GM19025 (cell line): Measurements from ENCODE around the gene SBF2.

Experiments
- ATAC-seq: cut with Tn5 transposase; IDR thresholded peaks from one replicate; pipeline ENCODE4 v1.9.1; 2021; ENCODE audit warnings: mild to moderate bottlenecking, low read depth, moderate library complexity; ENCODE audit not compliant: unreplicated experiment

SBF2 gene

DNA sequence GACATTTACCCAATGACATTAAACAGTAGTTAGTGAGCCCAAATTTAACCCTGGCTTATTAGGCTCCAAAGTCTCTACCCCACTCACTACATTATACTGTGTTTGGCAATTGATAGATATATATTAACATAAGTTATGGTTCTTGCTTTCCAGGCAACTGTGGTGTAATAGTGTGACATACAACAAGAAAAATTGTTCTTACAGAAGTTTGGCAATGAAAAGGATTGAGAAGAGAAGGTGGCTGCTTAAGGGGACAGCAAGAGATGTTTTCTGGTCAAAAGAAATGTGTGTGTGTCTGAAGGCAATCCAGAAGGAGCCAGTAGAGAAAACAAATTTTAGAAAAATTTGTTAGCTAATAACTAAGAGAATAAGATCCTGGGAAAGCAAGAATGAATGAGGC is 497.8 kb downstream of the SBF2 start:
- ATAC-seq, result no peak

DNA sequence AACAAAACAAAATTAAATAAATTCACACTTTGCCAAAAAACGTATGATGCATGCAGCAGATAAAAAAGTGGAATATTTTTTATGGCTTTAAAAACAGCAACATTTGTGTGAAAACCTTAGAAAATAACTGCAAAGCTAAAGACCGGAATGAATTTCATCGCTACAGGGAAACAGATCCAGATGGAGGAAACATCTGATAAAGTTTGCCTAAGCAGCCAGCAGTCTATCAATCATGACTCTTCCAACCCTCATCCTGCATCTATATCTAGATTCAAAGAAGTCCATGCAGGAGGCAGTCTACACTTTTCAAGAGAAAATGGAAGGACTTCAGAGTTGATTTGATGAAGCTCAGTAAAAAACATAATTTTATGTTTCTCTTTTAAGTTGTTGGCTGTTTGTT is 503.3 kb downstream of the SBF2 start:
- no peak for ATAC-seq

DNA sequence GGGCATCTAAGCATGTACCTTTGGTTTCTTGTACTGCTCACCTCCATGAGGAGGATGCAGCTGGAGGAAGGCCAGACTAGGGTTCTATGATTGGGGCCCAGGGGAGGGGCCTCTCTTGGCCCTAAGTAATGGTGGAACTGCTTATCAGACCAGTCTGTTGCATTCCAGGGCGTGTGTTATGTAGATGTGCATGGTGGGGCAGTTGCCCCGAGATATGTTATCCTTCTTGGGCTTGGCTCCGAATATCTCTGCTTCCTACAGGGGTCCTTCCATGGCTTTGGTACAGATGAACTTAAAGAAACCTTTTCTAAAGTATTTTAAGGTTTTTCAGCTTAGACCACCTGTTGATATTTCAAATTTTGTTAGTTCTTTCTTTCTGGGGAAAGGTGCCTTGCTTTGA is 504.1 kb downstream of the SBF2 start:
- ATAC-seq, result no peak

DNA sequence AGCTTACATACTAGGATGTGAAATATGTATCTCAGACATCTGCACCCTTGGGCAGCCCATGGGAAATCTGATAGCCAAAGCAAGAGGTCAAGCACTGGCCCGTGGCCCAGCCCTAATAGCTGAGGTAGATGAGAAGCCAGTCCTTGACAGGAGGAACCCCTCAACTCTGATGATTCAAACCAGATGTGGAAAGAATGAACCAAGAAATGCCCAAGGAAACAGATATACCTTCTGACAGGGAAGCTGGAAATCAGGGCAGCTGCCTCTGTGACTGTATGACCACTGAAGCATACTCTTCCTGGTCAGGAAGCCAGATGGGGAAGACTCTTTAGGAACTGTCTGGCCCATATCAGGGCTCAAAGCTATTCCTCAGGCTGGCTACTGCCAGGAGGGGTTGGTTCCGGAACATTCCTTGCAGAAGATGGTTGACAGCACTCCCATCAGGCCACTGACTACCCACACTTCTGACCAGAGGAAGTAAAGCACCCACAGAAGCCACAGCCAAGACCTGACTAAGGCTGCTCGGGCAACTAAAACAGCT is 506.0 kb downstream of the SBF2 start:
- ATAC-seq, result no peak

DNA sequence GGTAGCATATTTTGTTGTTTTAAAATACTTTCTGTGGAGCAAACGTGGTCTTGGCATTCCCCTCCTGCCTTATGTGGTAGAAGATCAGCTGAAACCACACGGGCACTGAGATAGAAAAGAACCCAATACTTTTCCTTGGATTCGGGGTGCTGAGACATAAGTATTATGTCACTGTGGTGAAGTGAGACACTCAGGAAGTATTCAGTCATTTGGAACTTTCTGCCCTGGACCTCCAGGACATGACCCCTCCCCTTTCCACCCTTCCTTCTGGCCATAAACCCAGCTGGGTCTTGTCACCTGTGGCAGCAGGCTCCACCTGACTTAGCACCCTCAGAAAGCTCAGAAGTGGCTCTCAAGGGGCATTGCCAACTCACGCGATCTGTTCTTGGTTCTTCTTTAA is 506.8 kb downstream of the SBF2 start:
- no peak for ATAC-seq

DNA sequence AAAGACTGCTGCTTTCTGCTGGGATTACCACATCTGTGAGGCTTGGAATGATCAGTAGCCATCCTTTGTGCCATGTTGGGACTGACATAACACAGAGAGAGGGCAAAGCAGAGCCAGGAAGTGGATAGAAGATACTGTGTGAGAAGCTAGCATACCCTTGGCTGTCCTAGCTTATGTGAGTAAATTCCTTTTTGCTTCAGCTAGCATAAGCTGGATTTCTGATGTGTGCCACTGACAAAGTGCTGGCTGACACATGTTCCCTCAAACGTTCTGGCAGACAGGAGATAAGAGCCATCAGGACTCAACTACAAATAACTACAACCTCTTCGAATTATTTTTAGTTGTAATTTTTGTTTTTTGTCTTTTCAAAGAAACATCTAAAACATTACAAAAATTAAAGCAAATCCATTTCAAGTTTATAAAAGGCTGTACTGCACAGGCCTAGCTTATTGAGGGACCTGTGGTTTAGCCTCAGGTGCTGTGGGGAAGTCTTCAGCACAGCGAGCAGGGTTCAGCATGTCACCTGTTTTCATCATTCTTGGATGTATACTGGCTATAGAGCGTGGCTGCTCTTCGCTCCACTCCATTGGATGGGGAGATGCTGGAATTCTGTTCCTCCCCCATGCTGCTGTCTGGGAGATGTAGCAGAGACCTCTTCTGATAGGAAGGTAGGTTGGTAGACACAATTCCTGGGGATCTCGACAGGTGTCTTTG is 509.3 kb downstream of the SBF2 start:
- no peak for ATAC-seq

DNA sequence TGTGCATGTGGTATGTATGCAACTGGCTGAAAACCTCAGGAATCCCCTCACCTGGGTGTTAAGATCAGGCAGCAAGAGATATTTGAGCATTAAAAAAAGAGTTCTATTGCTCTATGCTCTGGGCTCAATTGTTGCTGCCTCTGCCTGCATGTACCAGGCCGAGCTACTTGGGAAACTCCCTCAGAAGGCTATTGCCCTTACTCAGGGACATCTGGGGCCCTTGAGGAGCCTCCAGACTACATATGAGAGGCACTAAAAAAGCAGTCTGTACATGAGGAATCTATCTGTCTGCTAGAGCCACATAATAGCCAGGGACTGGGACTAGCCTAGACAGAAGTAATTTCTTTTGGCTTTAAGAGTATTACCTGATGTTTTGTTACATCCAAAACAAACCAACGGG is 510.0 kb downstream of the SBF2 start:
- no peak for ATAC-seq

DNA sequence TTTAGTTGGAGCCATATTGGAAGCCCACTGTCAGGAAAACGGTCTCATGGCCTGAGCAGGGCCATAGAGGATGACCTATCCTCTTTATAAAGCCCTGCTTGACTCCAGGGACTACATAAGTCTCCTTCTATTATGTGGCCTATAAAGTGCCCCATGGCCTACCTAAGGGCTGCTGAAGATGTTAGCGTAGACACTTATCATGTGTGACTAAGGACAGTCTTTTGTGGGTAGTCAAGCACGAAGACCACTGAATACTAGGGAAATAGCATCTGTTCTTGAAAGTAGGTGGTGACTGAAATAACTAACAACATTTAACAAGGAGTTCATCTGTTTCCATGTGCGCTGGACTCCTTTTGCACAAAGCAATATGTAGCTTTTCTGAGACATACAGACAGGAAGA is 513.1 kb downstream of the SBF2 start:
- ATAC-seq, result no peak

DNA sequence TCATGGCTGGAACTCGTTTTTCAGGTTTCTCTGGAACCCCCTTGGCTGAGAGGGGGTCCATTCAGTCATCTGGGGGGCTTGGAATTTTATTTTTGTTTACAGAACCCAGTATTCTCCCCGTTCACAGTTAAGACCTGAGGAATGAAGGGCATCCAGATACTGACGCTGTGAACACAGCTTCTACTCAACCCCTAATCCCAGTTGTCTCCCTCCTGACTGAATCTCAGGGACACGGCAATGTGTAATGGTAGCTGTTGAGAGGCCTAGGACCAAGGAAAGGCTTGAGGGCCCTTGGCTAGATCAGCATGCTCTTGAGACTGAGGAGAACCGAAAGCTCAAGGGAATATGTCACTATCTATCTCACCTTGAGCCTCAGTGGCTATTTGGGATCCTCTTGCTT is 516.5 kb downstream of the SBF2 start:
- ATAC-seq, result no peak

DNA sequence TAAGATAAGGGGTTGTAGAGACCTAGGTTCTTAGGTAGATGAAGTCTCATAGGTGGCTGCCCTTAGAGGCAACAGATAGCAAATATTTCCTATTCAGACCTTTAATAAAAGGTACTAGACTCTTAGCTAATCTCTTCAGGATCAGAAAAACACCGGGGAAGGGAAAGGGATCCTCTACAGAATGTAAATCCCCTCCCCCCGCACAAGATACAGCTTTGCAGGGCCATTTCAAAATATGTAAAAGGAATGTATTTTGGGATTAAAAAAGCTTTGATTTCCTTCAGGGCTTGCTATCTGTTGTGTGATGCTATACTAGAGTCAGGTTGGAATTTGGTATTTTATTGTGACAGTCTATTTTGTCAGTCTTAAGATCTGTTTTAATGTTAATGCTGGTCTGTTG is 517.0 kb downstream of the SBF2 start:
- no peak for ATAC-seq

DNA sequence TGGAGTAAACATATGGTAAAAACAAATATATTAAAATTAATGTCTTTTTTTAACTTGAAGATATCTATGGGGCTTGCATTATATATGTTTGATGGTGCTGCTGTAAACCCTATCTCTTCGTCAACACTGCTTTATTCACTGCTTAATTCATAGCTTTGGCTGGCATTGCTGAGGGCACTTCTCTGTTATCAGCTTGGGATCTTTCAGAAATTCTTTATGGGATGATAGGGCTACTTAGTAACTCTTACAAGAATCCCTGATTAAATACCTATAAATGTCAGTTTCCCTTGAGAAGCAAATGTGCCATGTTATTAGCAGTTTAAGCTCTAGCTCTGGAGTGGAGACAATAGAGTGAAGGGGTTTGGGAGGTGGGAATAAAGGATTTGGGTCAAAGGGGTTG is 517.8 kb downstream of the SBF2 start:
- no peak for ATAC-seq

DNA sequence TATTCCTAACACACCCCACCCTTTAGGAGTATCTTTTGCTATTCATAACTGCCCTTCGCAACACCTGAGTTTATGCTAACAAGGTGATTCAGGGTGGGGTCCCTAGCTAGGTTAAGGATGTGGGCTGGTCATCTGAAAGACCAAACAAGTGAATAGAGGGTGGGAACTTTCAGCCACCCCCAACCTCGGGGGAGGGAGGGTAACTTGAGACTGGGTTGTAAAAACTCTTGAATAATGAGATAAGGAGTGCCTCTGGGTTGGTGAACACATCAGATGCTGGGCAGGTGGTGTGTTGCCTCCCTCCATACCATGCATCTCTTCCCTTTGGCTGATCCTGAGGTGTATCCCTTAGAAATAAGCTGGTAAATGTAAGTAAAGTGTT is 518.6 kb downstream of the SBF2 start:
- no peak for ATAC-seq

DNA sequence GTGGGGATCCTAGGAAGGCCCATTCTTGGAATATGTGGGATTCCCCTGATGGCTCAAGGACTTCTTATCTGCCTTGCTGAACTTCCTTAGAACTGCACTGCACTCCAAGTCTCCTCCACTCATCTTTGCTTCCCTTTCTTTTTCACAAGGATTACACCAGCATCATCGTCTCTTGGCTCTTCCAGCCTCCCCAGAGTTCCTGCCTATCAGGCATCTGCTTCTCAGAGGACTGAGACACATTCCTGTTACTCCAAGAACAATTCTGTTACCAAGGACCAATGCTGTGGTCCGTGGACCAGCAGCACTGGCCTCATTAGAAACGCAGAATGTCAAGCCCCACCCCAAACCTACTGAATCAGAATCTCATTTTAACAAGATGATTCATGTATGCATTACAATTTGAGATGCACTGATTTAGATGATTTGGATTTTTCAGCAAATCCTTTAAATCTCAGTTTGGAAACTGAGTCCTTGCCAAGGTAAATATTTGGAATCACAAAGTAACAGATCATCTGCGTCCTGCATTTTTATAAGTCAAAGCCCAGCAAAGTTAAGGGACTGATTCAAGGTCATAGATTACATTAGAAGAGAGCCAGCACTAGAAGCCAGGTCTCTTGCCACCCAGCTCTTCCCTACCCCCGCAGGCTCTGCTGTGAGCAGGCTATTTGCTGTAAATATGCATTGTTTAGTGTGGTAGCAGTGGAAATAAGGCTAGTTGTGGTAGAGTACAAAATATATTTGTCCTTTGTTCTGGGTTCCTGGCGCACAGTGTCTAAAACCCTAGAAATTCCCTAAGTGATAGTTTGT is 519.2 kb downstream of the SBF2 start:
- no peak for ATAC-seq

DNA sequence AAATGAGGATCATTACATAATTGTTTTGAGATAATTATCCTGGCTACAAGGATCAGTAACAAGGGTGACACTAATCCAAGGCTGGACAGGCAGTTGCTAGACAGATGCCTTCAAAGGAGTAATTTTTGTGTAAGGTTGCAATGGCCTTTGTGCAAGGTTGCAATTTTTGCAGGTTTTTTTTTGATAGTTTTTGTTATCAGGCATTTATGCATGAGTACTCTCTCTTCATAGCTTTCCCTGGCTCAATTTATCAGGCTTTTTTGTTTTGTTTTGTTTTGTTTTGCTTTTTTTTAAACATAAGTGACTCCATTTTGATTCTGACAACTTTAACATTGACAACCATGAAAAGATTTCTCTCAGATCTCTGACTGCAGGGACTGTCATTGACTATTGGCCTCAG is 519.9 kb downstream of the SBF2 start:
- no peak for ATAC-seq

DNA sequence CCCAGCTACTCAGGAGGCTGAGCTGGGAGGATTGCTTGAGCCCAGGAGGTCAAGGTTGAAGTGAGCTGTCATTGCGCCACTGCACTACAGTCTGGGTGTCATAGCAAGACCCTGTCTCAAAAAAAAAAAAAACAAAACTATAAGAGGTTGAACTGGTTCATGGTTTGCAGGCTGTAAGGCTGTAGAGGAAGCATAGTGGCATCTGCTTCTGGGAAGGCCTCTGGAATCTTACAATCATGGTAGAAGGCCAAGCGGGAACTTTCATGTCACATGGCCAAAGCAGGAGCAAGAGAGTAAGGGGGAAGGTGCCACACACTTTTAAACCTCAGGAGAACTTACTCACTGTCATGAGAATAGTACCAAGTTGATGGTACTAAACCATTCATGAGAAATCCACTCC is 520.5 kb downstream of the SBF2 start:
- no peak for ATAC-seq

DNA sequence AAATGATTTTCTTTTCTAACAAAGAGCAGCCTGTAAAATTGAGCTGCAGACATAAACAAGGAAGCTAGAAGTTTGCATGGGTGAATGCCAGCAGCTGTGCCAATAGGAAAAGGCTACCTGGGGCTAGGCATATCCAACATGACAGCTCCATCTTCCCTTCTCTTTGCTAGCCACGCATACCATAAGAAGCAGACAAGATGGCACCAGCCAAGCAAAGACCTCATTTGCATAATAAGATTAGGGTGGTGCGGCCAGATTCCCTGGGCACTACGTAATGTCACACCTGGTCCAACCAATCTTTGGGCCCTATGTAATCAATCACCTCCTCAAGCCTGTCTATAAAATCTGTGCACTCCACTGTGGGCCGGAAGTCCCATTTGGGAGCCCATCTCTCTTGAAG is 521.8 kb downstream of the SBF2 start:
- ATAC-seq, result no peak

DNA sequence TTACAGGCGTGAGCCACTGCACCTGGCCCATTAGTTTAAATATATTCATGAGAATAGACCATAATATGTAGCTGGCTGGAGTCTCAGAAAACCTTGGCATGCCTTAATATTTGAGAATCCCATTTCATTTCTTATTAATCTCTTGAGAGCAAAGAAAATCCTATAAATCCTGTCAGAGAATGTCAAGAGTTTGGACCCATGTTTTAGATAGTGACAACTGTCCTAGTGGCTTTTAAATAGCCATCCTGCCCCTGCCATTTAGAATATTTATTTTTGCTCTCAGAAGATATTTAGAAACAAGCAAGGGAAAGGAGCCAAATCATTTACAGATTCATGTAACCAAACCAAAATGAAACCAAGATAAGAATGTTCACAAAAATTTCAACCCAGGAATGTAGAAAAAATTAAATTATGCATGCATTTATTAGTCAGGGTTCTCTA is 522.9 kb downstream of the SBF2 start:
- ATAC-seq, result no peak

DNA sequence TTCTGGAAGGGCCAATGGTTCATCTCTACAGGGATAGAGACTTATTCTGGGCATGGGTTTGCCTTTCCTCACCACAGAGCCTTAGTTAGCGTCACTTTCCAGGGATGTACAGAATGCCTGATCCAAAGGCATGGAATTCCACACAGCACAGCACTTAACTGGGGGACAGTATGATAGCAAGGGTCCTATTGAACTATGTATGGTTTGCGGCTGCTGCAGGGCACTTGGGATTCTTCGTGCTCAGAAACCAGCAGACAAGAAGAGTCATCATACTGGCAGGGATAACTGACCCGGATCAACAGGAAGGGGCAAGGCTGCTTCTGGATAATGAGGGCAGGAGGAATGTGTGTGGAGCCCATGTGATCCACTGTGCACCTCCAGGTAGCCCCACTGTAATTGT is 524.4 kb downstream of the SBF2 start:
- no peak for ATAC-seq

DNA sequence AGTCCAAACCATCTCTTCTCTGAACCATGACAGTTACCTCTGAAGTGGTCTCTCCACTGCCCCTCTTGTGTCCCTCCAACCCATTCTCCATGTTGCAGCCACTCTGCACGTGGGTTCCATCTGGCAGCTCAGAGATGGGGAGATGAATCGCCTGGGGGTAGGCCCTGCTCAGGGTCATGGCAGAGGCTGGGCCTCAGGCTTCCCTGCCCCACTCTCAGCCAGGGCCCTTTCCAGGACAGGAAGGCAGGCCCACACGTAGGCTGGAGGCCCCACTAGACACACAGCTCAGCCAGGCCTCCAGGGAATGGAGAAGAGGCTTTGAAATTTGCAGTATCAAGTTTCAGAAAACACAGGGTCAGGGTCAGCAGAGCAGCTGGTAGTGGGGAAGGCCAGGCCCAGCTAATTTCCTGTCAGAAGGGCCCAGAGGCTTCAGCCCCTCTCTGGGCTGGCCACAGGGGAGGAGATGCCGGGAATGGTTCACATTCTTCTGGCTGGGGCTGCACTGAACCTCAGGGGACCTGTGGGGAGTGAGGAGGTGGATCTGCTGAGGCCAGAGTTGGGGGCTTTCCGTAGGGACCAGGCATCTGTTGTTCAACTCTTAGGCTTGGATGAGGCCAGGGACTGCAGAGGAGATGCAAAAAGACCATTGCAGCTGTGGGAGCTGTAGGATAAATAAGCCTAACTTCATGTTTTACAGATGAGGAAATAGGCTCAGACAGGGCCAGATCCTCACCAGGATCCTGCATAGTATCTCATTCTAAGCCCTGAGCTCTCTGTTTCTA is 528.5 kb downstream of the SBF2 start:
- no peak for ATAC-seq

DNA sequence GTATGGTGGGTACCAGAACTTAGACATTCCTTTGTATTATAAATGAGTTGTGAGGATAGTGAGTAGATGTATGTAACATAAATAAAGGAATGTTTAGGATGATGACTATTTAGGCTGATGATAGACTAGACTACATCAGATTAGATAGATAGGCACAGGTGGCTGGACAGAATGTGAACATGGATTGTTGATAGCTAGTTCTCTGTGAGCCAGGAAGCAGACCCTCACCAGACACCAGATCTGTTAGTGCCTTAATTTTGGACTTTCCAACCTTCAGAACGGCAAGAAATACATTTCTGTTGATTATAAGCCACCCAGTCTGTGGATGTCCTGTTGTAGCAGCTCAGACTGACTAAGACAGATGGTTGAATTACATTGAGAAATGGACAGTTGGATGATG is 530.7 kb downstream of the SBF2 start:
- ATAC-seq, result no peak

DNA sequence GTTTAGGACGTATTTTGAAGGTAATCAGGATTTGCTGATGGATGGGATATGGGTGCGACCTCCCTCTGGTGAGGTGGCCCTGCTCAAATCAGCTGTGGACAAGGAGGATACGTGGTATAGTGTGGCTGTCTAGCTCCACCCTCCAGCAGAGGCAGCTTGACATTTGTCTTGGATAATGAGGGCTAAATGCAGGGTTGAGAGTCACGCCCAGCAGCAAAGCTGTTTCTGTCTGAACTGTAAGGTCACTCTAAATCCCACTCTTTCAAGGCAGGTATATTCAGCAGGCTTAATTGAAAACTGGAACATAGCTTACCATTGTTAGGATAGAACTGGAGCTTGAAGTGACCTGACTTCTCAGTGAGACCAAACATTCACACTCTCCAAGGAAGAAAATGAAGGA is 531.5 kb downstream of the SBF2 start:
- ATAC-seq, result no peak
